K562 (cell line): Measurements from ENCODE around the gene MAGI2.

ENCODE experiments used
- ERF ChIP-seq: fragments of 450-650 bp; formaldehyde crosslinking; IDR thresholded peaks from 2 replicates; pipeline ENCODE4 v1.4.0; 2020; ENCODE audit warnings: mild to moderate bottlenecking, mixed read lengths
- FOXK1 ChIP-seq: sonication (generic); formaldehyde crosslinking; IDR thresholded peaks from 2 replicates; pipeline ENCODE4 v1.8.0; 2022; ENCODE audit warnings: missing genetic modification reagents, mild to moderate bottlenecking, borderline replicate concordance
- MYC ChIP-seq, 2 experiments: fragments of 250-450 bp in 1 of 2; sonication (Bioruptor Pico) in 1 of 2; IDR thresholded peaks; 2 replicates each; pipeline versions ENCODE4 v1.5.1 to v1.6.1; 2012 to 2021; ENCODE audit warnings: low read depth in 2 of 2, borderline replicate concordance in 1 of 2, improper control_type of control experiment in 1 of 2, low read length in 1 of 2, mild to moderate bottlenecking in 1 of 2, moderate library complexity in 1 of 2
- POLR3G ChIP-seq: IDR thresholded peaks from 2 replicates; pipeline ENCODE4 v1.6.1; 2011; ENCODE audit not compliant: insufficient read length, insufficient replicate concordance; ENCODE audit errors: extremely low read depth
- SP2 ChIP-seq: IDR thresholded peaks from 2 replicates; pipeline ENCODE4 v1.6.1; 2011; ENCODE audit warnings: mild to moderate bottlenecking, low read depth, low read length, moderate library complexity; ENCODE audit not compliant: poor library complexity, severe bottlenecking; ENCODE audit errors: extremely low read depth
- ZFP36 ChIP-seq: fragments of 150-350 bp; IDR thresholded peaks from 2 replicates; pipeline ENCODE4 v1.6.1; 2018; ENCODE audit warnings: low read length, low read depth; ENCODE audit not compliant: partially characterized antibody
- ZNF175 ChIP-seq: fragments of 200-800 bp; sonication (Bioruptor generic); IDR thresholded peaks from 2 replicates; pipeline ENCODE4 v1.6.1; 2016; ENCODE audit warnings: low read depth, mild to moderate bottlenecking, missing genetic modification characterization, missing compliant biosample characterization
- TF ChIP-seq, protein P1 (sequence below): fragments of 450-650 bp; IDR thresholded peaks from 2 replicates; pipeline ENCODE4 v1.6.1; 2016; ENCODE audit warnings: antibody characterized with exemption
- TF ChIP-seq, protein P2 (sequence below): sonication (generic); formaldehyde crosslinking; IDR thresholded peaks from 2 replicates; pipeline ENCODE4 v1.8.1; 2023; ENCODE audit warnings: mild to moderate bottlenecking, missing genetic modification reagents
- TF ChIP-seq, protein P3 (sequence below): sonication (generic); formaldehyde crosslinking; IDR thresholded peaks from 2 replicates; pipeline ENCODE4 v1.5.0; 2020; ENCODE audit warnings: missing genetic modification reagents
- TF ChIP-seq, protein P4 (sequence below), 3 experiments: IDR thresholded peaks in 2 of 3; conservative IDR thresholded peaks in 1 of 3; 2 replicates each; pipeline ENCODE4 v1.5.1; 2011 to 2012; ENCODE audit warnings: low read length in 3 of 3, mild to moderate bottlenecking in 3 of 3, control low read depth in 2 of 3, improper control_type of control experiment in 1 of 3, inconsistent platforms in 1 of 3, low read depth in 1 of 3, mixed read lengths in 1 of 3, moderate library complexity in 1 of 3; ENCODE audit not compliant: insufficient read depth in 2 of 3
- TF ChIP-seq, protein P5 (sequence below): IDR thresholded peaks from 2 replicates; pipeline ENCODE4 v1.6.1; 2016; ENCODE audit warnings: missing genetic modification characterization, missing compliant biosample characterization

DNA sequence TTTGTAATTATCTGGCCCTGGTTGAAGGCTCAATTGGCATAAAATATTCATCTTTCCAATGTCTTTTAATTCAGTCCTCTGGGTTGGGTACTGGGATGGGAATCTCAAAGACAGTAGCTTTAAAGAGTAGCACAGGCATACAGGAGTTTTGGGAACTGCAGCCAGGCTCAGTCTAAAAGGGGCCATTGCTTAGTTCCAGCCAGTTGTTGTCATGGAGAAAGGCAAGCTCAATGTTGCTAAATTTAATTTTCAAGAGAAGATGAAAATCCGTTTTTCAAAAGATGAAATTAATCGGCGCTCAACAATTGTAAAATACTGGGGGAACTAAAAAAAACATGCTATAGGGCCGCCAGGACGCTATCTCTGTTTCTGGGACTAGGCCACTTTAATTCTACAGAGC is 1279.8 kb downstream of the MAGI2 start:
- TF ChIP-seq, protein P1, sequence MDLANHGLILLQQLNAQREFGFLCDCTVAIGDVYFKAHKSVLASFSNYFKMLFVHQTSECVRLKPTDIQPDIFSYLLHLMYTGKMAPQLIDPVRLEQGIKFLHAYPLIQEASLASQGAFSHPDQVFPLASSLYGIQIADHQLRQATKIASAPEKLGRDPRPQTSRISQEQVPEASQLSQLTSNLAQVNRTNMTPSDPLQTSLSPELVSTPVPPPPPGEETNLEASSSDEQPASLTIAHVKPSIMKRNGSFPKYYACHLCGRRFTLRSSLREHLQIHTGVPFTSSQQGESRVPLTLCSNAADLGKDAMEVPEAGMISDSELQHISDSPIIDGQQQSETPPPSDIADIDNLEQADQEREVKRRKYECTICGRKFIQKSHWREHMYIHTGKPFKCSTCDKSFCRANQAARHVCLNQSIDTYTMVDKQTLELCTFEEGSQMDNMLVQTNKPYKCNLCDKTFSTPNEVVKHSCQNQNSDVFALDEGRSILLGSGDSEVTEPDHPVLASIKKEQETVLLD: no peak
- TF ChIP-seq ZFP36 (no peak), ERF (CRISPR knock-in tag) (no peak), POLR3G (no peak), MYC (IDR thresholded peaks at IDR 0.05; ENCODE audit: low read depth, low read length) (no peak), MYC (CRISPR knock-in tag; IDR thresholded peaks at IDR 0.05; ENCODE audit: borderline replicate concordance, low read depth) (no peak), SP2 (no peak), ZNF175 (no peak), FOXK1 (CRISPR knock-in tag) (no peak)
- TF ChIP-seq, protein P2, sequence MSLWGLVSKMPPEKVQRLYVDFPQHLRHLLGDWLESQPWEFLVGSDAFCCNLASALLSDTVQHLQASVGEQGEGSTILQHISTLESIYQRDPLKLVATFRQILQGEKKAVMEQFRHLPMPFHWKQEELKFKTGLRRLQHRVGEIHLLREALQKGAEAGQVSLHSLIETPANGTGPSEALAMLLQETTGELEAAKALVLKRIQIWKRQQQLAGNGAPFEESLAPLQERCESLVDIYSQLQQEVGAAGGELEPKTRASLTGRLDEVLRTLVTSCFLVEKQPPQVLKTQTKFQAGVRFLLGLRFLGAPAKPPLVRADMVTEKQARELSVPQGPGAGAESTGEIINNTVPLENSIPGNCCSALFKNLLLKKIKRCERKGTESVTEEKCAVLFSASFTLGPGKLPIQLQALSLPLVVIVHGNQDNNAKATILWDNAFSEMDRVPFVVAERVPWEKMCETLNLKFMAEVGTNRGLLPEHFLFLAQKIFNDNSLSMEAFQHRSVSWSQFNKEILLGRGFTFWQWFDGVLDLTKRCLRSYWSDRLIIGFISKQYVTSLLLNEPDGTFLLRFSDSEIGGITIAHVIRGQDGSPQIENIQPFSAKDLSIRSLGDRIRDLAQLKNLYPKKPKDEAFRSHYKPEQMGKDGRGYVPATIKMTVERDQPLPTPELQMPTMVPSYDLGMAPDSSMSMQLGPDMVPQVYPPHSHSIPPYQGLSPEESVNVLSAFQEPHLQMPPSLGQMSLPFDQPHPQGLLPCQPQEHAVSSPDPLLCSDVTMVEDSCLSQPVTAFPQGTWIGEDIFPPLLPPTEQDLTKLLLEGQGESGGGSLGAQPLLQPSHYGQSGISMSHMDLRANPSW (CRISPR knock-in tag): no peak
- TF ChIP-seq, protein P3, sequence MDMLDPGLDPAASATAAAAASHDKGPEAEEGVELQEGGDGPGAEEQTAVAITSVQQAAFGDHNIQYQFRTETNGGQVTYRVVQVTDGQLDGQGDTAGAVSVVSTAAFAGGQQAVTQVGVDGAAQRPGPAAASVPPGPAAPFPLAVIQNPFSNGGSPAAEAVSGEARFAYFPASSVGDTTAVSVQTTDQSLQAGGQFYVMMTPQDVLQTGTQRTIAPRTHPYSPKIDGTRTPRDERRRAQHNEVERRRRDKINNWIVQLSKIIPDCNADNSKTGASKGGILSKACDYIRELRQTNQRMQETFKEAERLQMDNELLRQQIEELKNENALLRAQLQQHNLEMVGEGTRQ (CRISPR knock-in tag): no peak
- TF ChIP-seq, protein P4, sequence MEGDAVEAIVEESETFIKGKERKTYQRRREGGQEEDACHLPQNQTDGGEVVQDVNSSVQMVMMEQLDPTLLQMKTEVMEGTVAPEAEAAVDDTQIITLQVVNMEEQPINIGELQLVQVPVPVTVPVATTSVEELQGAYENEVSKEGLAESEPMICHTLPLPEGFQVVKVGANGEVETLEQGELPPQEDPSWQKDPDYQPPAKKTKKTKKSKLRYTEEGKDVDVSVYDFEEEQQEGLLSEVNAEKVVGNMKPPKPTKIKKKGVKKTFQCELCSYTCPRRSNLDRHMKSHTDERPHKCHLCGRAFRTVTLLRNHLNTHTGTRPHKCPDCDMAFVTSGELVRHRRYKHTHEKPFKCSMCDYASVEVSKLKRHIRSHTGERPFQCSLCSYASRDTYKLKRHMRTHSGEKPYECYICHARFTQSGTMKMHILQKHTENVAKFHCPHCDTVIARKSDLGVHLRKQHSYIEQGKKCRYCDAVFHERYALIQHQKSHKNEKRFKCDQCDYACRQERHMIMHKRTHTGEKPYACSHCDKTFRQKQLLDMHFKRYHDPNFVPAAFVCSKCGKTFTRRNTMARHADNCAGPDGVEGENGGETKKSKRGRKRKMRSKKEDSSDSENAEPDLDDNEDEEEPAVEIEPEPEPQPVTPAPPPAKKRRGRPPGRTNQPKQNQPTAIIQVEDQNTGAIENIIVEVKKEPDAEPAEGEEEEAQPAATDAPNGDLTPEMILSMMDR (IDR thresholded peaks at IDR 0.05 in 2 of 3, conservative IDR thresholded peaks at IDR 0.05 in 1 of 3; ENCODE audit: insufficient read depth in 2 of 3, low read depth in 1 of 3, low read length in 3 of 3): no peak
- TF ChIP-seq, protein P5, sequence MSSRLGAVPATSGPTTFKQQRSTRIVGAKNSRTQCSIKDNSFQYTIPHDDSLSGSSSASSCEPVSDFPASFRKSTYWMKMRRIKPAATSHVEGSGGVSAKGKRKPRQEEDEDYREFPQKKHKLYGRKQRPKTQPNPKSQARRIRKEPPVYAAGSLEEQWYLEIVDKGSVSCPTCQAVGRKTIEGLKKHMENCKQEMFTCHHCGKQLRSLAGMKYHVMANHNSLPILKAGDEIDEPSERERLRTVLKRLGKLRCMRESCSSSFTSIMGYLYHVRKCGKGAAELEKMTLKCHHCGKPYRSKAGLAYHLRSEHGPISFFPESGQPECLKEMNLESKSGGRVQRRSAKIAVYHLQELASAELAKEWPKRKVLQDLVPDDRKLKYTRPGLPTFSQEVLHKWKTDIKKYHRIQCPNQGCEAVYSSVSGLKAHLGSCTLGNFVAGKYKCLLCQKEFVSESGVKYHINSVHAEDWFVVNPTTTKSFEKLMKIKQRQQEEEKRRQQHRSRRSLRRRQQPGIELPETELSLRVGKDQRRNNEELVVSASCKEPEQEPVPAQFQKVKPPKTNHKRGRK: no peak
